K562 (cell line): ENCODE results near the gene MICU2. TPM values are rescaled to one million over a fixed set of nuclear protein-coding genes. Genes with fewer than 3 reads are reported as not detected.

Source experiments
- ATF6 ChIP-seq: sonication (generic); formaldehyde crosslinking; IDR thresholded peaks from 2 replicates; pipeline ENCODE4 v1.4.0; 2020; ENCODE audit warnings: mild to moderate bottlenecking, missing genetic modification reagents
- CBFA2T2 ChIP-seq: fragments of 450-650 bp; conservative IDR thresholded peaks from 2 replicates; pipeline ENCODE4 v1.6.1; 2017; ENCODE audit warnings: mild to moderate bottlenecking
- FOXJ2 ChIP-seq: fragments of 200-800 bp; sonication (Bioruptor generic); IDR thresholded peaks from 2 replicates; pipeline ENCODE4 v1.6.1; 2016; ENCODE audit warnings: missing genetic modification characterization, missing compliant biosample characterization
- ID3 ChIP-seq, 2 experiments: fragments of 250-450 bp in 1 of 2; fragments of 450-650 bp in 1 of 2; sonication (Bioruptor Pico) in 1 of 2; IDR thresholded peaks; 2 replicates each; pipeline versions ENCODE4 v1.6.1 to v1.8.0; 2016 to 2021; ENCODE audit warnings: mild to moderate bottlenecking in 2 of 2, moderate library complexity in 2 of 2, missing compliant biosample characterization in 1 of 2, missing genetic modification characterization in 1 of 2
- LARP7 ChIP-seq: fragments of 450-650 bp; IDR thresholded peaks from 2 replicates; pipeline ENCODE4 v1.6.1; 2016
- MBD1 ChIP-seq: fragments of 250-450 bp; sonication (Bioruptor Pico); IDR thresholded peaks from 2 replicates; pipeline ENCODE4 v1.8.0; 2022; ENCODE audit warnings: inconsistent platforms
- UBTF ChIP-seq, 2 experiments: IDR thresholded peaks; 2 replicates each; pipeline ENCODE4 v1.6.1; 2012; ENCODE audit warnings: improper control_type of control experiment in 2 of 2, low read depth in 2 of 2, low read length in 2 of 2, borderline replicate concordance in 1 of 2
- ZBTB11 ChIP-seq, 3 experiments: fragments of 200-800 bp in 1 of 3; fragments of 250-450 bp in 1 of 3; fragments of 450-650 bp in 1 of 3; sonication (Bioruptor Pico) in 1 of 3; sonication (Bioruptor generic) in 1 of 3; formaldehyde crosslinking in 1 of 3; IDR thresholded peaks; 2 replicates each; pipeline versions ENCODE4 v1.6.1 to v1.8.0; 2016 to 2022; ENCODE audit warnings: mild to moderate bottlenecking in 2 of 3, missing genetic modification characterization in 2 of 3, missing compliant biosample characterization in 1 of 3, moderate library complexity in 1 of 3
- ZNF146 ChIP-seq: IDR thresholded peaks from one replicate; pipeline ENCODE4 v1.6.1; 2018; ENCODE audit warnings: missing compliant biosample characterization; ENCODE audit not compliant: unreplicated experiment
- polyA plus RNA-seq, 8 experiments: library from polyadenylated mRNA; depleted of rRNA in 4 of 8; stranded (reverse) in 5 of 8; unstranded in 3 of 8; fragments of >200 nt; fragmentation: Nextera tagmentation in 2 of 8; fragmentation: Illumina TruSeq in 1 of 8; extraction: Ambion mirVana in 2 of 8; extraction: Trizol in 1 of 8; gene quantifications; 2 replicates each; pipeline versions ENCODE4 v1.2.1 to v1.2.3, GENCODE V29; 2011 to 2014; ENCODE audit warnings: inconsistent platforms in 1 of 8, missing spikeins in 1 of 8
- total RNA-seq, 7 experiments: library from RNA; depleted of rRNA in 6 of 7; stranded (reverse); fragments of >200 nt in 6 of 7; fragmentation: Illumina TruSeq in 2 of 7; extraction: Trizol in 2 of 7; gene quantifications; 2 replicates each; pipeline versions ENCODE4 v1.2.1 to v1.2.3, GENCODE V29; 2011 to 2021; ENCODE audit warnings: low replicate concordance in 1 of 7
- TF ChIP-seq, protein P1 (sequence below): fragments of 200-800 bp; sonication (Bioruptor generic); IDR thresholded peaks from 2 replicates; pipeline ENCODE4 v1.6.1; 2017; ENCODE audit warnings: missing genetic modification characterization, missing compliant biosample characterization

Gene MICU2
- total and polyA plus RNA-seq, 9 of the 15 experiments (the other 6 are each of a cell fraction or from before 2014, with no cell fraction given), result 9.1 to 41.8 (median 33.4) TPM

- TF ChIP-seq ATF6 (CRISPR knock-in tag), result no peak
- no peak for TF ChIP-seq MBD1 (CRISPR knock-in tag)
- TF ChIP-seq ID3 (CRISPR knock-in tag; IDR thresholded peaks at IDR 0.05), result no peak
- TF ChIP-seq ID3 (tag; IDR thresholded peaks at IDR 0.05), result 0 out of 2 replicates have a peak, but pooled peaks have one; percentile 56
- no peak for TF ChIP-seq LARP7
- TF ChIP-seq FOXJ2 (tag), result peak; percentile 48; the same call in 1 of the 2 replicates
- TF ChIP-seq, protein P1, sequence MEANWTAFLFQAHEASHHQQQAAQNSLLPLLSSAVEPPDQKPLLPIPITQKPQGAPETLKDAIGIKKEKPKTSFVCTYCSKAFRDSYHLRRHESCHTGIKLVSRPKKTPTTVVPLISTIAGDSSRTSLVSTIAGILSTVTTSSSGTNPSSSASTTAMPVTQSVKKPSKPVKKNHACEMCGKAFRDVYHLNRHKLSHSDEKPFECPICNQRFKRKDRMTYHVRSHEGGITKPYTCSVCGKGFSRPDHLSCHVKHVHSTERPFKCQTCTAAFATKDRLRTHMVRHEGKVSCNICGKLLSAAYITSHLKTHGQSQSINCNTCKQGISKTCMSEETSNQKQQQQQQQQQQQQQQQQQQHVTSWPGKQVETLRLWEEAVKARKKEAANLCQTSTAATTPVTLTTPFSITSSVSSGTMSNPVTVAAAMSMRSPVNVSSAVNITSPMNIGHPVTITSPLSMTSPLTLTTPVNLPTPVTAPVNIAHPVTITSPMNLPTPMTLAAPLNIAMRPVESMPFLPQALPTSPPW (CRISPR knock-in tag), result 0 out of 2 replicates have a peak, but pooled peaks have one; percentile 2
- TF ChIP-seq CBFA2T2, result no peak
- TF ChIP-seq ZNF146, result no peak
- TF ChIP-seq ZBTB11 (CRISPR knock-in tag; IDR thresholded peaks at IDR 0.05), result peak in 2 of 3 experiments; percentile 12 to 56; a peak in 3 of 6 replicates
- peak; percentile 63 to 75; a peak in 1 of 4 replicates for TF ChIP-seq UBTF (IDR thresholded peaks at IDR 0.05; ENCODE audit: borderline replicate concordance in 1 of 2, low read depth in 2 of 2, low read length in 2 of 2)
Observed at GRCh38 chr13:21603531-21604448, at the start of gene MICU2 (continued).
